ENCODE results near the gene DENND1B.
A peak's percentile ranks its signal among the peaks of the same experiment; 100 is the strongest.
"Not testable (repeated sequence)": the region's sequence is repeated elsewhere in the genome, so short reads cannot be mapped to it uniquely, and the experiment has no call there.

DENND1B gene

DNA sequence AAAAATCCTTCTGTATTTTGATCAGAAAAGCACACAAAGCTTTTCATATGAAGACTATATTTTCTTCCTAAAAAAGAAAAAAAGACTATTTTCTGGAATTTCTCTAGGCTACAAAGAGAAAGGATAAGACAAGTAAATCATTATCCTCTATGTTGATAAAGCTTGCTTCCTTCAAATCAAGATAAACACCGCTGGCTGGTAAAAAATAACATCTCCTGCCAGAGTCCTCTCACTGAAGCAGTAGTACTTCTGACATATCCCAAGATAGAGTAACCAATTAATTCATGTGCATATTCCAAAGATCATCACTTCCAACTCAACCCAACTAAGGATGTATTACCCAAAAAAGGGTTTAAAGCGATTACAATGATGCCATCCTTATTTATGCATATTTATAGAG is 34.3 kb downstream of the DENND1B start:
- no peak for DNase-seq

- DNase-seq, result no peak
Observed at GRCh38 chr1:197738927-197739326, 36.4 kb downstream of the DENND1B start.

DNA sequence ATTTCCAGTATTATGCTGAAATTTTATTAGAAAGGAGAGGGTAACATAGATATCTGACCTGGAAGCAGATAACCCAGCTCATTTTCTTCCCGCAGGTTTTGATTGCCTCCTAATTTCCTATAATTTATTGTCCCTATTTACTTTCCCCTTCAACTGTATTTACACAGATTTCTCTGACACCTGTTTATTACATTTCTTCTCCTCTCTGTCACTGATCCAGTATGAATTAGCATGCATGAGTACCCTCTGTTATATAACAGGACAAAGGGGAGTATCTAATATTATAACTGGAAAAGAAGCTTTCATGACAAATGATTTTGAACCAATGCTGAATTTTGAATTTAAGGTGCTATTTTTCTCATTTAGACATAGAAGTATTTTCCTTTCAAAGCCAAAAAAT is 37.4 kb downstream of the DENND1B start:
- no peak for DNase-seq

GRCh38 chr1:197736685-197737084 is 38.6 kb downstream of the DENND1B start:
- DNase-seq, result peak; percentile 68

GRCh38 chr1:197735461-197735860 is 39.8 kb downstream of the DENND1B start:
- DNase-seq, result no peak

DNA sequence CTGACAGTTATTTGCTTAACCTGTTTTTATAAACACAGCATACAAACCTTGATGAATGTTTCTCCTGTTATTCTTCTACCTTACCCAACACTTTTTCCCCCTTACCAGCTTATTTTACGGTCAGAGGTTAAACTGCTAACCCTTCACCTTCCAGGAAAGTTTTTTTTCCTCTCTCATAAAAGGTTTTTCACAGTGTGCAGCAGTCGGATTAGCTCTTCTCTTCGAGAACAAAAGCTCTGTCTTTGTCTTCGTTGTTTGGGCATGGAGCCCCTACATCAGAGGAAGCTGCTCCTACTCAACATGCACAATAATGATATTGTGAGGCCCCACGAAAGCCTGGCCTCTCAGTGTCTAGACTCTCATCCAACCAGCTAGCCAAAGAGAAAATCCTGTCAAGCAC is 42.0 kb downstream of the DENND1B start:
- DNase-seq, result no peak

- DNase-seq, result no peak
Observed at GRCh38 chr1:197732187-197732586, 43.1 kb downstream of the DENND1B start.

GRCh38 chr1:197731449-197731848 is 43.8 kb downstream of the DENND1B start:
- DNase-seq, result no peak

GRCh38 chr1:197725976-197726375 is 49.3 kb downstream of the DENND1B start:
- no peak for DNase-seq

DNA sequence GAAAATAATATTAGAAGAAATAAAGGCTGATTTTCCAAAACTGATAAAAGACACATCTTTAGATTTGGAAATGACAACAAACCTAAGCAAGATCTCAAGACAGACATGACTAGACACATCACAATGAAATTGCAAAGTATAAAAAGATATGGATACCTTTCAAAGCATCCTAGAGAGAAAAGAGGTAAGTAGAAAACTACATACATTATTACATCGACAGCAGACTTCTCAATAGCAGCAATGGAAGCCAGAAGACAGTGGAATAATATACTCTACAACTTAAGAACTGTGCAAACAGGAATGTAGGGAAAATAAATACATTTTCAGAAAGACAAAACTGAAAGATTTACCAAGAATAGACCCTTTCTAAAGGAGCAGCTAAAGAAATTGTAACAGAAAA is 50.2 kb downstream of the DENND1B start:
- DNase-seq, result peak; percentile 1

- DNase-seq, result no peak
Observed at GRCh38 chr1:197715806-197716205, 59.5 kb downstream of the DENND1B start.

DNA sequence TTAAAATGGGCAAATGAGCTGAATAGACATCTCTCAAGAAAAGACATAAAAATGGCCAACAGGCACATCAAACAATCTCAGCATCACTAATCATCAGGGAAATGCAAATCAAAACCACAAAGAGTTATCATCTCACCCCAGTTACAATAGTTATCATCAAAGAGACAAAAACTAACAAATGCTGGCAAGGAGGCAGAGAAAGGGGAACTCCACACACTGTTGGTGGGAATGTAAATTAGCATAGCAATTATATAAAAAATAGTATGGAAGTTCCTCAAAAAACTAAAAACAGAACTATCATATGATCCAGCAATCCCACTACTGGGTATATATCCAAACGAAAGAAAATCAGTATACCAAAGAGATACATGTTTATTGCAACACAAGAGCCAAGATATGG is 68.7 kb downstream of the DENND1B start:
- DNase-seq, result no peak

- no peak for DNase-seq
Observed at GRCh38 chr1:197705941-197706340, 69.3 kb downstream of the DENND1B start.

- not testable (repeated sequence) for DNase-seq
Observed at GRCh38 chr1:197700688-197701087, 74.6 kb downstream of the DENND1B start.

DNA sequence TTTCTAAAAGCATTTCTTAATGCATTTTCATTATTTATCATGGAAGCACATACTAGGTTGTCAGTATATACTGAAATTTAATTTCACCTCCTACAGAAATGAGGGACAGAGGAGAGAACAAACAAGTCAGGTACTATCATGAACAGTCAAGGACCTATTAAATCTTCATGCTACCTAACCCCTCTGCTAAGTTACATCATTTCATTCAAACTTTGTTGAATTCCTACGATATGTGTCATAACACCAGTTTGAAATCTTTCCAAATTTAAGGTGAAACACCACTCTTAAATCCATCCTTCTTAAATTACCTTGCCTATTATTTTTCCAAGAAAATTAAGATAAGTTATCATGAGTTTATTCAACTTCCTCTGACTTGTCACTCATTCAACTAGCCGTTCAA is 78.9 kb downstream of the DENND1B start:
- DNase-seq, result peak; percentile 76

GRCh38 chr1:197695961-197696360 is 79.3 kb downstream of the DENND1B start:
- DNase-seq, result no peak

DNA sequence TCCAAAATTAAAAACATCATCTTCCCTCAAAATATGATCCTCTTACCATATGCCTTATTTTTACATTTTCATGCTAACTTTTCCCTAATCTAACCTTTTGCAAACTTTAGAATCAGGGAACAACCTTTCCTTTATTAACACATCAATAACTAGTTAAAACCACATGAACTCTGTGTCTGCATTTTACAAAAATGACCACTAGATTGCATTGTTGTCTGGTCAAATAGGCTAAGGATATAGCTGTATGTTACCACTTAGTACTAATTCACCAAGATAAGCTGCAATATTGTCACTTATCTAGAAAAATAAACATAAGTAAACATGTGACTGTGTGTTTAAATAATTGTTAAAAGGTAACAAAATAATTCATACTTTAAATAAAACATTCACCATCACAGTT is 82.3 kb downstream of the DENND1B start:
- DNase-seq, result no peak

- no peak for DNase-seq
Observed at GRCh38 chr1:197691816-197692215, 83.5 kb downstream of the DENND1B start.

DNA sequence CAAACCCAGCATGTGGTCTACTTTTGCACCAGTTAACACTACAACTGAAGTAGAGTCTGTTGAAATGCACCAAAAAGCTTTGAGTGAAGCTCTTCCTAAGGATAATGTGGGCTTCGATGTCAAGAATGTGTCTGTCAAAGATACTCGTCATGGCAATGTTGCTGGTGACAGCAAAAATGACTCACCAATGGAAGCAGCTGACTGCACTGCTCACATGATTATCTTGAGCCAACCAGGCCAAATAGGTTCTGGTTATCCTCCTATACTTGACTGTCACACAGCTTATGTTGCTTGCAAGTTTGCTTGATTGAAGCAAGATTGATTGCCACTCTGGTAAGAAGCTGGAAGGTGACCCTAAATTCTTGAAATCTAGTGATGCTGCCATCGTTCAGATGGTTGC is 85.2 kb downstream of the DENND1B start:
- no peak for DNase-seq

DNA sequence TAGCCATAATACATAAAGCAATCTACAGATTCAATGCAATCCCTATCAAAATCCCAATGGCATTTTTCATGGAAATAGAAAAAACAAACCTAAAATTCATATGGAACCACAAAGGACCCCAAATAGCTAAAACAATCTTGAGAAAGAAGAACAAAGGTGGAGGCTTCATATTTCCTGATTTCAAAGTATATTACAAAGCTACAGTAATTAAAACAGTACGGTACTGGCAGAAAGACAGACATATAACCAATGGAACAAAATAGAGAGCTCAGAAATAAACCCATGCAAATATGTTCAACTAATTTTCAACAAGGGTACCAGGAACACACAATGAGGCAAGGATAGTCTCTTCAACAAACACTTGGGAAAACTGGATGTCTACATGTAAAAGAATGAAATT is 87.0 kb downstream of the DENND1B start:
- DNase-seq, result no peak

DNA sequence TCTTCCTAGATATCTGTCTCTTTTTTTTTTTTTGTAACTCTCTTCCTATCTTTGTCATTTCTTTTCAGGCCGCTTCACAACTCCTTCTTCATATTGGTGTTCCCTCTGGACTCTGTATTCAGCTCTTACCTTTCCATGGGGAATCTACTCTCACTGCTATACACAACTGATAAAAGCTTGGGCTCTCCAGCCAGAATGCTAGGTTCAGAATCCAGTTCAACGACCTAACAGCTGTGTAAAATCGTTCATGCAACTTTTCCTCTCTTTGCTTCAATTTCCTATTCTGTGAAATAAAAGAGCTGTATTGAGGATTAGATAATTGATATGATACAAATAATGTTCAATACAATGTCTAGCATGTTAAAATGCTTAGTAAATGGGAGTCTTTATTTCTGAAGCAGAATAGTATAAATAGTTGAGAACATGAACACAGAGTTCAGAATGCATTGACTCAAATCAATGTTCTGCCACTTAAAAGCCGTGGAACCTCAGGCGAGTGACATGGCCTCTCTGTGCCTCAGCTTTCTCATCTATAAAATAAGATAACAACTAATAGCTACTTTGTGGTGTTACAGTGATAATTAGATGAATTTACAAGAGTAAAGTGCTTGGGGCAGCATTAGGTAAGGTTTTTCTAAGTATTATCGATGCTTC is 88.5 kb downstream of the DENND1B start:
- no peak for DNase-seq

- no peak for DNase-seq
Observed at GRCh38 chr1:197686231-197686630, 89.0 kb downstream of the DENND1B start.

GRCh38 chr1:197685785-197686184 is 89.5 kb downstream of the DENND1B start:
- peak; percentile 55 for DNase-seq

DNA sequence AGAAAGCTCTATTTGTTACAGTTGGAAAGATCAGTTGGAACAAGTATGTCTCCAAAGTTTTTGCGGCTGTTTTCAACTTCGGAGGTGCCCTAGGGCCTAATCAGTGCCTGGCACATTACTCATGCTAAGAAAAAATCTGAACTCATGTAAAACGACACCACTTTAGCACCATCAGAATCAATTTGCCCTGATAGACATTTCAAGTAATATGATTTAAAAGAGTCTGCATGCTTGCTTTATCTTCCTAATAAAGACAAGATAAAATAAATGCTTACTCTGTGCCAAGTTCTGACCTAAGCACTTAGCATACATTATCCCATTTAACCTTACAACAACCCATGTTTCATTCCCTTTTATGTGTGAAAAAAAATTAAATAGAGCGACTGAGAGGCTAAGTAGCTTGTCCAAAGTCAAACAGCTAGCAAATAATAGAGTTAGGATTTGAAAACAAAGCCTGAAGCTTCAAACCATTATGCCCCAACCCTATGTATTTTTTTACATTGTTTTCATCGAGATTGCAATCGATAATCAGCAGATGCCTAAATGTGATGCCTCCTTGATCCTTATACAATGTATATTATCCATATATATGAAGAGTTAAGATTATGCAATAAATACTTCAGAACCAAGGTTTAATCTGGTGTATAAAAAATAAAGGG is 91.3 kb downstream of the DENND1B start:
- peak; percentile 67 for DNase-seq

GRCh38 chr1:197683280-197683679 is 92.0 kb downstream of the DENND1B start:
- DNase-seq, result no peak

Data from NCI-H226 (cell line).